ENCODE measurements around the gene CCDC7. TPM values are rescaled to one million over a fixed set of nuclear protein-coding genes. Genes with fewer than 3 reads are reported as not detected.
A peak's percentile ranks its signal among the peaks of the same experiment; 100 is the strongest.
"Not testable (repeated sequence)": the region's sequence is repeated elsewhere in the genome, so short reads cannot be mapped to it uniquely, and the experiment has no call there.

Gene CCDC7
- polyA plus RNA-seq, 1 of the 3 experiments (the other 2 are of a cell fraction), result 0.44 TPM

DNA sequence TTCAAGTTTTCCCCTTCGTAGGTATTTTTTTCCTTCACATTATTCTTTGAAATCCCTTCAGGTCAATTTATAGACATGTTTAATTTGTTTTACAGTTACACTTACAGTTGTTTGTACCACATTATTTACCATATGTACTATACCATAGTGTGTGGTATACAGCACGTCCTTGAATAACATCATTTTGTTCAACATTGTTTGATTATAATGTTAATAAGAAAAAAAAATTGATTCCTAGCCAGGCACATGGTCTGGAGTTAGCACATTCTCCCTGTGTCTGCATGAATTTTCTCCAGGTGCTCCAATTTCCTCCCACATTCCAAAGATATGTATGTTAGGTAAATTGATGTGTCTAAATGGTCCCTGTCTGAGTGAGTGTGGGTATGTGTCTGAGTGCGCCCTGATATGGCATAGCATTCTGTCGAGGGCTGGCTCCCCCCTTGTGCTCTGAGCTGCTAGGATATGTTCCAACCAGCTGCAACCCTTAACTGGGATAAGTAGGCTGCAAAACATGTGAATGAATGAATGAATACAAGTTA lies 247.6 kb downstream of the CCDC7 start:
- no peaks in the 10 kb centered on the region for H3K79me2 ChIP-seq (ENCODE audit: insufficient read depth)
- H3F3A ChIP-seq (replicated peaks; ENCODE audit: insufficient read depth), result no peaks in the 10 kb centered on the region
- peaks cover 0 to 5% of the 10 kb centered on the region in 2 experiments; a peak in 1 of 4 replicates for H3K4me1 ChIP-seq (ENCODE audit: control insufficient read depth in 1 of 2, insufficient read depth in 2 of 2, low read depth in 1 of 2, low read length in 1 of 2)
- no peaks in the 10 kb centered on the region for H3K9me2 ChIP-seq
- ChIA-PET CTCF (no interaction called here), POLR2A (no interaction called here)
- TF ChIP-seq USF1 (IDR thresholded peaks at IDR 0.05; ENCODE audit: borderline replicate concordance, low read depth) (no peak), GABPA (IDR thresholded peaks at IDR 0.05; ENCODE audit: low read depth) (no peak), GATA2 (CRISPR knock-in tag; IDR thresholded peaks at IDR 0.05) (no peak), POLR2AphosphoS5 (IDR thresholded peaks at IDR 0.05; ENCODE audit: low read depth, low read length) (no peak), RXRA (IDR thresholded peaks at IDR 0.05; ENCODE audit: borderline replicate concordance, low read depth) (no peak), MAX (IDR thresholded peaks at IDR 0.05; ENCODE audit: low read depth) (no peak), MXI1 (IDR thresholded peaks at IDR 0.05; ENCODE audit: low read depth, low read length) (no peak), EP300 (IDR thresholded peaks at IDR 0.05; ENCODE audit: borderline replicate concordance in 1 of 2, low read depth in 1 of 2, low read length in 1 of 2) (no peak), SMC3 (IDR thresholded peaks at IDR 0.05; ENCODE audit: low read depth, low read length) (no peak)
- H3K9me3 ChIP-seq, result no peaks in the 10 kb centered on the region
- H2AFZ ChIP-seq (ENCODE audit: low read depth), result no peak overlapping the region
- no peak overlapping the region for H3K4me3 ChIP-seq (ENCODE audit: low read depth in 2 of 2, low read length in 1 of 2)
- H3K36me3 ChIP-seq (replicated peaks in 1 of 2; ENCODE audit: control insufficient read depth in 1 of 2, insufficient read depth in 2 of 2, low read length in 1 of 2), result no peaks in the 10 kb centered on the region
- no peak overlapping the region for H3K4me2 ChIP-seq
- no peaks in the 10 kb centered on the region for H3K27me3 ChIP-seq (ENCODE audit: insufficient read depth)
- no peak overlapping the region for H3K27ac ChIP-seq (ENCODE audit: low read depth in 2 of 2, low read length in 1 of 2)
- no peaks in the 10 kb centered on the region for H4K20me1 ChIP-seq (ENCODE audit: insufficient read depth)
- no peak overlapping the region for H3K9ac ChIP-seq
- DNase-seq, result no peak
- WGBS (ENCODE audit: low lambda C conversion rate), result 60% methylated on average over 4 of the region's 4 CpGs

GRCh38 chr10:32699683-32700082 lies 253.7 kb downstream of the CCDC7 start:
- CTCF ChIA-PET; H3K79me2 ChIP-seq (ENCODE audit: insufficient read depth); H3K4me3 ChIP-seq (ENCODE audit: low read depth in 2 of 2, low read length in 1 of 2); DNase-seq; H3K4me1 ChIP-seq (ENCODE audit: control insufficient read depth in 1 of 2, insufficient read depth in 2 of 2, low read depth in 1 of 2, low read length in 1 of 2); H3F3A ChIP-seq (replicated peaks; ENCODE audit: insufficient read depth); H3K9me2 ChIP-seq; H3K27me3 ChIP-seq (ENCODE audit: insufficient read depth); POLR2A ChIA-PET; H3K36me3 ChIP-seq (replicated peaks in 1 of 2; ENCODE audit: control insufficient read depth in 1 of 2, insufficient read depth in 2 of 2, low read length in 1 of 2); H3K4me2 ChIP-seq; H3K9ac ChIP-seq; H3K27ac ChIP-seq (ENCODE audit: low read depth in 2 of 2, low read length in 1 of 2); H2AFZ ChIP-seq (ENCODE audit: low read depth); H4K20me1 ChIP-seq (ENCODE audit: insufficient read depth); H3K9me3 ChIP-seq: not testable (repeated sequence)
- 89% methylated on average over 2 of the region's 2 CpGs for WGBS (ENCODE audit: low lambda C conversion rate)

- CTCF ChIA-PET, result no interaction called here
- DNase-seq, result no peak
These were observed 267.6 kb downstream of the CCDC7 start for GRCh38 chr10:32713560-32713959.

More at GRCh38 chr10:32713560-32713959, 267.6 kb downstream of the CCDC7 start:
- H3K9ac ChIP-seq, result no peak overlapping the region
- H3K9me2 ChIP-seq, result no peaks in the 10 kb centered on the region
- H3K4me1 ChIP-seq (ENCODE audit: control insufficient read depth in 1 of 2, insufficient read depth in 2 of 2, low read depth in 1 of 2, low read length in 1 of 2), result no peaks in the 10 kb centered on the region
- H4K20me1 ChIP-seq (ENCODE audit: insufficient read depth), result no peaks in the 10 kb centered on the region
- H3K27me3 ChIP-seq (ENCODE audit: insufficient read depth), result no peaks in the 10 kb centered on the region
- no peaks in the 10 kb centered on the region for H3K9me3 ChIP-seq
- H3K4me2 ChIP-seq, result no peak overlapping the region
- H3F3A ChIP-seq (replicated peaks; ENCODE audit: insufficient read depth), result no peaks in the 10 kb centered on the region
- H2AFZ ChIP-seq (ENCODE audit: low read depth), result no peak overlapping the region
- WGBS (ENCODE audit: low lambda C conversion rate), result 7% methylated on average over 1 of the region's 1 CpG
- H3K36me3 ChIP-seq (replicated peaks in 1 of 2; ENCODE audit: control insufficient read depth in 1 of 2, insufficient read depth in 2 of 2, low read length in 1 of 2), result no peaks in the 10 kb centered on the region
- no peaks in the 10 kb centered on the region for H3K79me2 ChIP-seq (ENCODE audit: insufficient read depth)
- POLR2A ChIA-PET, result no interaction called here
- no peak overlapping the region for H3K4me3 ChIP-seq (ENCODE audit: low read depth in 2 of 2, low read length in 1 of 2)
- H3K27ac ChIP-seq (ENCODE audit: low read depth in 2 of 2, low read length in 1 of 2), result no peak overlapping the region
- no peak for TF ChIP-seq USF1 (IDR thresholded peaks at IDR 0.05; ENCODE audit: borderline replicate concordance, low read depth)
- 0 out of 2 replicates have a peak, but pooled peaks have one; percentile 11 for TF ChIP-seq CTCF (IDR thresholded peaks at IDR 0.05)
- no peak for TF ChIP-seq FOSL2 (IDR thresholded peaks at IDR 0.05; ENCODE audit: borderline replicate concordance, low read depth)

Measured in SK-N-SH (cell line).